HG03457 (cell line): ENCODE data around the gene PXDN.
"Not testable (repeated sequence)": the region's sequence is repeated elsewhere in the genome, so short reads cannot be mapped to it uniquely, and the experiment has no call there.

Experiments used
- ATAC-seq: cut with Tn5 transposase; IDR thresholded peaks from one replicate; pipeline ENCODE4 v1.9.1; 2021; ENCODE audit warnings: moderate number of reproducible peaks; ENCODE audit not compliant: unreplicated experiment

The PXDN gene

DNA sequence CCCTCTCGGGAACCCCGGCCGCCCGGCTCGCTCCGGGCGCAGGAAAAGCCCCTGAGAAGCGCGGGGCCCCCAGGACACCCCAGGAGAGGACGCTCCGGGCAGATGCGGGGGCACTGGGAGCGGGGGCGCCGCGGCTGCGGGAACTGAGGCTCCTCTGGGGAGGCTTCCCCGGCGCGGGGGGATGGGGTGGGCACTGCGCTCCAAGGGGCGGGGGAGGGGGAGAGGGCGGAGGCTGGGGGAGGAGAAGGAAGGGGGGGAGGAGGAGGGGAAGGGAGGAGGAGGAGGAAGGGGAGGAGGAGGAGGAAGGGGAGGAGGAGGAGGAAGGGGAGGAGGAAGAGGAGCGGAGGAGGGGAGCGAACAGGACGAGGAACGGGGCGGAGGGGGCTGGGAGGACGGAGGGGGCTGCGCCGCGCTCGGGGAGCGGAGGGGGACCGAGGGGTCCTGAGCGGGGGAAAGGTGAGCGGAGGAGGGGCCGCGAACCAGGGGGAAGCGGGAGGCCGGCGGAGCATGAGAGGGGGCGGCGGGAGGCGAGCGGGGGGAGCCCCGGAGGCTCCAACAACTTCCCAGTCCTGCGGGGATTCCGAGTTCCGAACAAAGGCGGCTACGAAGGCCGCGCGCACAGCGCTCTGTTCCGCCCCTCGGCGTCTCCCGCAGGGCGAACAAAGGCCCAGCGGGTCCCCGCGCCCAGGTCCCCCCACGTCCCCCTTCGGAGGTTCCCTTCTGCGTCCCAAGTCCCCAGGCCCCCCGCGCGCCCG is 742 bp downstream of the PXDN start:
- ATAC-seq: no peak

DNA sequence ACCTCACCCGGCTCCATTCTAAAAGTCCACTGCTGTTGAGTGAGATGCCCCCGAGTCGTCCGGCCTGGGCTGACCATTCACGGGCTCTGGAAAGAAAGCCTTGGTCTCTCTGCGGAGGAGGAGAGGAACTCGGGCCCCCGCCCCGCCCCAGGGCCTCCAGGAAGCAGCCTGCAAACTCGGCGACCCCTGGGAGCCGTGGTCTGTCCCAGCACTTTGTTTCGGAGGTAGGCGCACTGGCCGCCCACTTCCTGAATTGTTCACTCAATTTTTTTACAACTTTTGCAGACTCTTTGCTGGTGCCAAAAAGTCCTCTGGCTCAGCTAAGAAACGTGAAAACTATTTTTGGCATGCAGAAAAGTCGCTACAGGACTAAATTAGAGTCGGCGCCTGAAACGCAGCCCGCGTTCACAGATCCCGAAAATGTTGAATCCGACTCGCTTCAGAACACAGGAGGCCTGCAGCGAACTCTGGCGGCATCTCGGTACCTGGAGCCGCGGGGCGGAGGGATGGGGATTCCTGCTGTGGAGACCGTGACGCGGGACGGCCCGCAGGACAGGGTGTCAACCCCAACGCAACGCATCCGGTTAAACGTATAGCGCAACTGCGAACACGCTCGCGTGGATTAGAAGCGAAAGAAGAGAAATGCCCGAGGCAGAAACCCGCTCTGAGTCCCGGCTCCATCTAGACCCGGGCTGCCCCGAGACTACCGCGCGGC is 1.5 kb downstream of the PXDN start:
- no peak for ATAC-seq

DNA sequence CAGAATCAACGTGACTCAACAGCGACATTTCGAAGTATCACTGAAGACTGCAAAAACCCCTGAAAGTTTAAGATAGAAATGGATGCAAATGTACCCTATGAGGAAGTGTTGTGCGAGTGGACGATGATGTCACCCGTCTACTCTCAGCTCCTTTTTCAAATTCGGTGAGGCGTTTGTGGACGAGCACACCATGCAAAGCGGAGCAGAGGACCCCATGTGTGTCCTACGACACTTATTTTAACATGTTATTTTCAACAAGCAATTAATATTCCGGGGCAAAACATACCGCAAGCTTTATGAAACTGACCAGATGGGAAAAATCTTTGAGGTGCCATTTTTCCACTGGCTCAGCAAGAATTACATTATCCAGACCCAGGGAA is 2.0 kb downstream of the PXDN start:
- ATAC-seq: no peak

DNA sequence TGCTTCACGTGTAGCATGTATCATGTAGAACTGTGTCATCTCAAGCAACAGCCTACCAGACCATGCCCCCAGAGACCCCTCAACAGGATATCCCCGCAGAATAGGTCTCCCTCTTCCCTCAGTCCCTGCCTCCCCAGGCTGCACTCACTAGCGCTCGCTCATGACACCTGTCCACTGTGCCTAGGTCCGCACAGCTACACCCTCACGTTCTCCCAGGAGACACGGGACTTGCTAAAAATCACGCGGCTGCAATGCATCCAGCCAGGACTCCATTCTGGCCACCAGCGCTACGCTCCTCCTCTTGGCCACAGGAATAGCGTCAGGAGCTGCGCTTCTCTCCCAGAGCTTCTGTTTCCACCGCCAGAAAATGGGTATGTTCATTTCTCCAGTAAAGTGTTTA is 2.5 kb downstream of the PXDN start:
- ATAC-seq: no peak

DNA sequence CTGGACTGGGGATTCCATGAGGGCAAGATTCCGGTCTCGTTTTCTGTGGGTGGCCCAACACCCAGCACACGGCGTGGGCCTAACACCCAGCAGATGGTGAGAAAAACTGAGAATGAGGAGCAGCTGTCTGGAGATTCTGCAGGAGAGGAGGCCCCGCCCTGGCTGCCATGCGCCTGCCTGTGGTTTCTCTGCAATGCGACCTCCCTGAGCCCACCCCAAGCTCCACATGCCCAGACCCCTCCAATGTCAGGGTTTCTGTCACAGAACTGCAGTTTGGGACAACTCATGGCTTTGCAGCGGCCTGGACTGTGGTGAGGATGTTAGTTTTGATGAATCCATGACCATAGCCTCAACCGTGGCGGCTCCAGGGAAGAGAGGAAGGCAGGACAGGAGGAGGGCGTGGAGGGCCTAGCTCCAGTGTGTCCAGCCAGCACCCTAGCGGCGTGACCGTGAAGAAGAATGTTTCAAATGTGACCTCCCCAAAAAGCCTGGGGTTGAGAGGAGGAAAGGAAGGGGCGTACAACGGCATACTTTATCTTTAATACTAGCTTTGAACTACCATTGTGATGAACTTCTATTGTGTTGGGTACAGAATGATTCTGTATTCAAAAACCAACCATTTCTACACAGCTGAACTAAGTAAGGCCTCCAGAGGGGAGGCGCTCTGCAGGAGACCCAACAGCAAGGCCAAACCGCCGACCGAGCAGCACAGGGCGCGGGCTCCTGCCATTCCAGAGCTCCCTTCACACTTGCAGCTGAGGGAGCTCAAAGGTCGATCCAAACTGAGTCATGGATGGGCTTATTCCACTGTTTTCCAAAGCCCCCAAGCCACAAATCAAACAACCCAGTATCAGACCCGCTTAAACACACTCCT is 3.4 kb downstream of the PXDN start:
- ATAC-seq: no peak

DNA sequence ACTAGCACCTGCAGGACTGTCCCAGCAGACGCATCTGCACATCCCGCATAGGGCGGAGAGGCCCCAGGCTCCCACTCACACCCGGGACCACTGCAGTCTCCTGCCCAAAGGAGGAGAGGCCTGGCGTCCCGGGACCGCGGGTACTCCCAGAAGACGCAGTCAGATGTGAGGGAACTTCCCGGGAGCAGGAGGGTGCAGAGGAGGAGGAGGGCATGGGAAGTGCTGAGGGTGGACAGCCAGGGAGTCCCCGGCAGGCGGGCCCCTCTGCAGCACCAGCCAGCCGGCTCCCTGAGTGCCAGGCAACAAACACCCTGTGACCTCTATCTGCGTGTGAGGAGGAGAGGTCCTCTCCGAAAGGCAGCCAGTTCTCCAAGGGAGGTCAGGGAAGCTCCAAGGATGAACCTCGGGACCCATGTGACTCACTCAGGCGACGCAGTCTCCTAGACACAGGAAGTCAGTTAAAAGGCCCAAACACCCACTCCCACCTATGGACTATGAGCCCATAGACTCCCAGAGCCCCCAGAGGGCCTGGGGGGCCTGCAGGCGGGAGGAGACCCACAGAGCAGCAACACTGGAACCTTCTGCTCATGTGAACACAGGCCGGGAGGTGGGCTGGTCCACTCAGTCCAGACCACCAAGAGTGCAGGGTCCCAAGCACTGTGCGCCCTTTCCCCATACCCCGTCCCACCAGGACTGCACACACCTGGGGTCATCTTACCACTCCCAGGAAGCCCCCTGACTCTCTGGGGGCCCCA is 4.2 kb downstream of the PXDN start:
- no peak for ATAC-seq

DNA sequence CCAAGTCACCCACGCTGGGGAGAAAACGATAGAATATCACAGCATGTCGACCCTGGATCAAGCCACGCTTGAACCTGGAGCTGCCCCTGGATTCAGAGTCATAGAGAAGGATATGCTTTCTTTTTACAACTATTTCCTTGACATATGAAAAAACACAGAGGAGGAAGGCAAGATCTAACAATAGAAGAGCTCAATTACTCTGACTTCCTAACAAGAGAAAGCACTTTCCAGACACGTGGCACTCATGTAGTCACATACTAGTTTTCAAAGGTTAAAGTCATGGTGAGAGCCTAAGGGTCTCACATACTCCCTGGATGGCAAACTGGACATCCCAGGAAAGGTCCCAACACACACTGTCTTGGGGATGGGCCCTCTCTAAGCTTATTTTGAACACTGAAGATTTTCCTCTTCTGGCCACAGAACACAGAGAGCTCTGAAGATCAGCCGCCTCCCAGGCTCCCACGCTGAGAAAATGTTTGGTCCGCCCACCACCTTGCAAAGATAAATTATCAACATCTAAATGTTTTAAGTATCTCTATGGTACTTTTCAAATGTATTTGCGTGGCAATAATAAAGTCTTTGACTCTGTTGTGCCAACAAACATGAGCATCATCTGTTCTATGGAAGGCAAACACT is 4.9 kb downstream of the PXDN start:
- ATAC-seq: no peak

DNA sequence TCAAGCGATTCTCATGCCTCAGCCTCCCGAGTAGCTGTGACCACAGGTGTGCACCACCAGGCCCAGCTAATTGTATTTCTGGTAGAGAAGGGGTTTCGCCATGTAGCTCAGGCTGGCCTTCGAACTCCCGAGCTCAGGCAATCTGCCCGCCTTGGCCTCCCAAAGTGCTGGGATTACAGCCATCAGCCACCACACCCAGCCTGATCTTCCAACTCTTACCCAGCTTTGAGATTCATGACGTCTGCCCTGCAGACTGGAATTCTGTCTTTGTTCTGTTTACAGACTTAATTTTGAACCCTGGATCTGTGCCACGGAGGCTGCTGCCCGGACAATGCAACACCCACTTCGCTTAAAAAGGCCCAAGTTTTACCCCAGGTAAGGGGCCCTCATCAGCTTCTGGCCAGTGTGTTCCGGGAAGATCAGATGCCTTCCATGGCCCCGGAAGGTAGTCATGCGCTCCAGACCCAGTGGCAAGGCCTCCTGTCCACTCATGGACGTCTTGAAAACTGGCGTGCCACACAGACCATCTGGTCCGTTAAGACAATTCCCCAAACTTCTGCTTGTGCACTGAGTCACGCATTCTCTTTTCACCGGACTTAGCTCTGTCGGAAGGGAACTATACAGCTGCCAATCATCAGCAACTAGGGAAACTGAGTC is 5.5 kb downstream of the PXDN start:
- no peak for ATAC-seq

DNA sequence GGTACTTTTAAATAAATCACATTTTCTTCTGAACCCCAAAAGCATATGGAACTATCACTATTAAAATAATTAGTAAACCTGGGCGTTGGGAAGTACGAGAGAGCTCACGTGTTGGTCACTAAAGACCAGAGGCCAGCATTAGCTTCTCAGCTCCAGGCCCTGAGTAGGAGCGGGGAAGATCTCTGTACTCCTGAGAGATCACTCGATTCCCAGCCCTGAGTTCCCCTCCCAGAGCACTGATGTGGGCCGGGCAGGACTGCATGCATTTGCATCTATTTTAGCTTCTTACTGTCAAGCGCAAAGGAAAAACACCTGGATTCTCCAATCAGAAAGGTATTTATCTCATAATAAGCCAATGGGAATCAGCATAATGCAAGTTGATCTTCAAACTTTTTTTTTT is 6.2 kb downstream of the PXDN start:
- no peak for ATAC-seq

DNA sequence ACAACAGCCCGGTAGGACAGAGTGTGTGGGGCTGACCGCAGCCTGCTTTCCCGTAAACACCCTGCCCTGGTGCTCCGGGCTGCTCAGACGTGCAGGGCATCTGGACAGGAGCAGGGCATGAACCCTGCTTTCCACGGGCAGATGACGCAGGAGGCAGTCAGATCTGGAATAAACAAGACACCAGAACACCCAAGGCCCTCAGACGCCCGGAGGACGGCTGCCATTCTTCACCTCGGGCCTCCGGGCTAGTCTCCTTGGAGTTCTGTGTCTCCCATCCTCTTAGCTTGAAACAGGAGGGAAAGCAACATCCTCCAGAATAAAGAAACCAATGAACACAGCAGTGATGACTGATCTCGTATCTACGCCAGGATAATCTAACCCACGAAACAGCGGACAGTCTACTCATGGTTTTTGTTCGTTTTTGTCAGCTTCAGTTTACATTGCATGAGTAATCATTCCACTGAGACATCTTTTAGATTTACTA is 7.3 kb downstream of the PXDN start:
- no peak for ATAC-seq

DNA sequence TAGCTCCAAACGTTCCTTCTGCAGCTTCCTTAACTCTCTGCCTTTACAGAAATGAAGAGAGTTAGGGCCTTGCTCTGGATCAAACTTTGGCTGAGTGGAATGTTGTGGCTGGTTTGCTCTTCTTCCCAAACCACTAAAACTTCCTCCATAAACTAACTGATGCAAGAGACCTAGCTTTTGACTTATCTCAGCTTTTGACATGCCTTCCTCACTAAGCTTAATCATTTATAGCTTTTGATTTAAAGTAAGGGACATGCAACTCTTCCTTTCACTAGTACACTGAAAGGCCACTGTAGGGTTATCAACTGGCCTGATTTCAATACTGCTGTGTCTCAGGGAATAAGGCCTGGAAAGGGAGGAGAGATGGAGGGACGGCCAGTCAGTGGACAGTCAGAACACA is 8.3 kb downstream of the PXDN start:
- no peak for ATAC-seq

DNA sequence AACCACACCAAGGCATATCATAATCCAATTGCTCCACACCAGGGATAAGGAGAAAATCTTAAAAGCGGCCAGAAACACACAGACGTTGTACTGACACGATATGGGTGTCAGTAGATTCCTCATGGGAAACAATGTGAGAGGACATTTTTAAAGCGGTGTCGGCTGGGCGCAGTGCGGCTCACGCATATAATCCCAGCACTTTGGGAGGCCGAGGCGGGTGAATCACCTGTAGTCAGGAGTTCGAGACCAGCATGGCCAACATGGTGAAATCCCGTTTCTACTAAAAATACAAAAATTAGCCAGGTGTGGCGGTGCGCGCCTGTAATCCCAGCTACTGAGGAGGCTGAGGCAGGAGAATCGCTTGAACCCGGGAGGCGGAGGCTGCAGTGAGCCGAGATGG is 11.0 kb downstream of the PXDN start:
- ATAC-seq: not testable (repeated sequence)

DNA sequence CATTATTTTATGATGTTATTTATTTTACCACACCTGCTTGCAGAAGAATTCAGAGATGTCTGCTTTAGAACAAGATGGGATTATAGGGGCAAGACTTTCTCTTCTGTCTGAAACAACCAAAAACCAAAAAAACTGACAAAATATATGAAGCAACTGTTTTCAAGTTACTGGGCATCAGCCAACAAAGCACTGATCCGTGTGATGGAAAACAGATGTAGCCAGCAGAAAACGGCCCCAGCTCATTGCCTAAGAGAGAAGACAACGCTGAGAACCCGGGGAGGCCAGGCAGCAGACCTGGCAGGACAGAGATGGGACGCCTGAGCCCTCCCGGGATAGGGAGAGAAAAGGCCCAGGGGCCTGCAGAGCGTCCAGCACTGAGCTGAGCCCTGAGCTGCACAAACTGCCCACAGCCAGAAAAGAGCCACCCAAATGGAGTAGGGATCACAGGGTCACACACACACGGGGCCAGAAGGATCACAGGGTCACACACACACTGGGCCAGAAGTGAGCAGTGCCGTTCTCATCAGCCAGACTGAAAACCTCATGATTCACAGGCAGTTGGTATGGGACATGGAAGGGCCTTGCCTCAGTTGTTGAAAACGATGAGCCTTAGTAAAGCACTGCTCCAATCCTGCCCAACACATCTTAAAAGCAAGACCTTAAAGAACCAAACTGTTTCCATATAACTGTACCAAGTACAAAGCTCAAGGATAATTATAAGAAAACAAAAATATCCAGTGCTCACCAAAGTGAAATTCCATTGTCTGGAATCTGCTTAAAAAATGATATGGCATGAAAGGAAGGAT is 12.1 kb downstream of the PXDN start:
- ATAC-seq: no peak

DNA sequence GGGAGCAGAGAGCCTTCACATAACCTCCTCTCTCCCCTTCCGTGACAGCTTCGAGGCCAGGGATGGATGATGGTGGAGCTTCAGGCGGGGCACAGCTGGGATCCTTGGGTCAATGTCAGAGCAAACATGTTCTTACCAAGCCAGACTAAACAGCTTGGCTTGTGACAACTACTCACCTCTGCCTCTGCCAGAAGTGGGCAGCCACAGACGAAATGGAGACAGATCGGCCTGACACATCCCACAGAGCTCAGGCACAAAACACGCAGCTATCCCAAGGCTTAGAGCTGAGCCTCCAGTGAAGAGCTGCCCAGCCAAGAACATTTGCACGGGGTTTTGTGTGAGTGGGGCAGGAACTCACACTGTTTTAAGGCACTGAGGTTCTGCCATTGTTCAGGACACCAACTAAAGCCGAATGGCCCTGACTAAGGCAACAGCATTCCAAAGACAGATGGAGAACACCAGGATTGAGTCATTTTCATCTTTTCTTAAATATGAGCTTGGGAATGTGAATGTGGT is 12.8 kb downstream of the PXDN start:
- ATAC-seq: no peak

DNA sequence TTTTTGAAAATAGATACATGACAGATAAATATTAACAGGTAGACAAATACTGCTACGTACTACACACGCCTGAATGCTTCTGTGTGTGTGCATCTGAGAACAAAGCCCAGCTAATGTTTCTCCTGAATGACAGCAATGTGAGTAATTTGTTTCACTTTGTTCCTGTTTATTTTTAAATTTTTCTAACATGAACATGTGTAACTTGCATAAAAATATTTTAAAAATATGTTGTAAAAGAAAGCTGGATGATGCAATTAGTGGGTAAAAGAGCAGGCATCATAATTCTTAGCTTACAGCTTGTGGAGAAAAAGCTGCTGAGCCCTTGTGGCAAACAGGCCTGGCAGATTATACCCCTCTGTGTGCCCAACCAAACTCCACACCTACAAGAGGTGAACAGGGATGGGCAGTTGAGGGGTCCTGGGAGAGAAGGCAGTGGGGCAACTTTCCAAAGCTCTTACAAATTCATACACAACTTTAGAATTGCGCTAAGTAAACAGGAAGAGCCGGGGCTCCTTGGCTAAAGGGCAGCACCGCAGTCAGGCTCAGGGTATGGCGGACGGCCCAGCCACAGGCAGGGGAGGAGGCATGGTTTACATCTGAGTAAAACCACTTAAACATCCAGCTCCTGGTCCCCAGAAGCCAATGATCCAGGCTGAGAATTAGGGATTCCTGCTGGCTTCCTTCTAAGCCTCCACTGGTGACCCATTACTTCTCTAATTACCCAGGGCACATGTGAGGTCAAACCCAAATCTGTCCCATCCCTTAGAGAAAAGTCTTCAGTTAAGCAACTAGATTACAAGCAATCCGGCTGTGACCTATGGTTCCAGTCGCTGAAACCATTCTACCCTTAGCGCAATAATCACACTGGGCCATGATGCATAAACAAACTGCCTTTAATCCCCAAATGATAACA is 14.0 kb downstream of the PXDN start:
- no peak for ATAC-seq

DNA sequence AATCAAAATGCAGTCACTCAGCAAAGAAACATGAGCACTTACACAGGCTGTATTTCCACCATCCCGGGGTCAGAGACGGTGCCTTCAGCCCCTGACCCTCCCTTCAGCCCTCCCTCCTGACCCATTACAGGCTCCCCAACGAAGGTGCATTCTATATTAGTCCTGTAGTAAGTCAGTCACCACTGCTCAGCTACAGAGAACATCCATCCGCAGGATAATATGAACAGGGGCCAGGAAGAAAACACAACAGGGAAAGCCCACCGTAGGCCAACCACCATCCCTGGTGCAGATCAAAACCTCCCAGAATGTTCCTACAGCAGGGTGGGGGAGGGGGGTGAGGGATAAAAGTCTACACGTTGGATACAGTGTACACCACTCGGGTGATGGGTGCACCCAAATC is 15.1 kb downstream of the PXDN start:
- no peak for ATAC-seq

DNA sequence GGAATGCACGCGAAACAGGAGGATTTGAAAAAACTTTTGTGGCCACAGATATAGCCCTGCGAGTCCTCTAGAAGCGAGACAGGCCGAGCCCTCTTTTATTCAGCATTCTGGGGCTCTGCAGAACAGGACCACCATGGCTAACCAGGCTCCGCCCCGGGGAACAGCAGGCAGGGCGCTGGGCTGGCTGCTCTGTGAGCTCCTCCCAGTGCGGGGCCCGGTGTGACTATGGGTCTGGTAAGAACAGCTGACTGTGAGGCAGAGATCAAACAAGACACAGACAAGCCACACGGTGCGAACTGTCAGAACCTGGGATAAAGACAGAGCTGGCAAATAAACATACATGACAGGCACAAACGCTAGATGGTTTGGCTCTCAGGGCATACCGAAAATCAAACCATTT is 15.5 kb downstream of the PXDN start:
- ATAC-seq: no peak
